K562 (cell line): ENCODE measurements around the gene CTBS. TPM values are rescaled to one million over a fixed set of nuclear protein-coding genes. Genes with fewer than 3 reads are reported as not detected.
A peak's percentile ranks its signal among the peaks of the same experiment; 100 is the strongest.

ENCODE experiments used
- ATAC-seq: fragments of 200-7000 bp; cut with Tn5 transposase; 3 replicates; pipeline ENCODE4 v1.9.1; 2020; ENCODE audit warnings: moderate library complexity
- BruUV-seq: library from RNA; stranded (reverse); fragments of 400-500 nt; replicated peaks from 2 replicates; lab custom pipeline; 2021; lab: Mats Ljungman, UMichigan
- CTCF ChIA-PET: fragments of 300-600 bp; formaldehyde crosslinking; extraction: SDS; loops from one replicate; lab custom pipeline; 2021; ENCODE audit warnings: low intra/inter-chr PET ratio; lab: Yijun Ruan, JAX
- POLR2A ChIA-PET: fragments of 300-600, 350-650 bp; sonication (Branson Sonifier 250); formaldehyde crosslinking; extraction: SDS; loops from one replicate; lab custom pipeline; 2021; ENCODE audit warnings: antibody characterized with exemption, inconsistent platforms; lab: Yijun Ruan, JAX
- DNase-seq, 4 experiments: peaks; one replicate each; pipeline versions ENCODE4 v3.0.0 to v3.0.0-alpha.2; 2011 to 2018; ENCODE audit warnings: low spot score in 3 of 4, mixed read lengths in 3 of 4; ENCODE audit errors: extremely low read depth in 1 of 4
- FAIRE-seq: peaks from 2 replicates; lab custom pipeline; 2011; peaks lifted over from hg19 to GRCh38; lab: Jason Lieb, UNC
- H2AFZ ChIP-seq: 2 replicates; pipeline ENCODE4 v1.6.0; 2011; ENCODE audit warnings: low read depth, low read length, control low read depth, inconsistent platforms
- H3K27ac ChIP-seq: fragments of 200-600 bp; 3 replicates; pipeline ENCODE4 v1.8.0; 2011; ENCODE audit warnings: low read depth, mild to moderate bottlenecking, control low read depth, inconsistent platforms, low read length, moderate library complexity, mixed read lengths; ENCODE audit errors: extremely low read depth
- H3K27me3 ChIP-seq, 2 experiments: fragments of 300-600 bp in 1 of 2; 2 replicates in 1 of 2; 3 replicates in 1 of 2; pipeline versions ENCODE4 v1.6.0 to v1.8.0; 2011; ENCODE audit warnings: inconsistent platforms in 2 of 2, low read length in 2 of 2, mild to moderate bottlenecking in 1 of 2, mixed read lengths in 1 of 2, moderate library complexity in 1 of 2; ENCODE audit not compliant: control insufficient read depth in 2 of 2, insufficient read depth in 2 of 2
- H3K36me3 ChIP-seq: fragments of 300-600 bp; 3 replicates; pipeline ENCODE4 v1.8.0; 2011; ENCODE audit warnings: mild to moderate bottlenecking, low read length, inconsistent platforms; ENCODE audit not compliant: control insufficient read depth, insufficient read depth
- H3K4me1 ChIP-seq, 2 experiments: fragments of 200-600 bp in 1 of 2; replicated peaks in 1 of 2; 2 replicates in 1 of 2; 3 replicates in 1 of 2; pipeline versions ENCODE4 v1.5.1 to v1.8.0; 2011; ENCODE audit warnings: inconsistent platforms in 2 of 2, low read length in 2 of 2, mild to moderate bottlenecking in 1 of 2, mixed read lengths in 1 of 2, moderate library complexity in 1 of 2; ENCODE audit not compliant: control insufficient read depth in 2 of 2, insufficient read depth in 2 of 2
- H3K4me2 ChIP-seq: 2 replicates; pipeline ENCODE4 v1.6.1; 2011; ENCODE audit warnings: low read length, control low read depth, inconsistent platforms, mixed read lengths; ENCODE audit not compliant: insufficient read depth
- H3K4me3 ChIP-seq: fragments of 200-600 bp; sonication (generic), shearing (Covaris generic); 2 replicates; pipeline ENCODE4 v1.5.1; 2016; ENCODE audit warnings: control low read depth, inconsistent platforms
- H3K79me2 ChIP-seq: fragments of 200-600 bp; 3 replicates; pipeline ENCODE4 v1.8.0; 2011; ENCODE audit warnings: low read length, inconsistent platforms; ENCODE audit not compliant: control insufficient read depth, insufficient read depth
- H3K9ac ChIP-seq, 2 experiments: 2 replicates each; pipeline versions ENCODE4 v1.6.0 to v1.6.1; 2011; ENCODE audit warnings: low read depth in 2 of 2, low read length in 2 of 2, control low read depth in 1 of 2, inconsistent platforms in 1 of 2, mild to moderate bottlenecking in 1 of 2, mixed read lengths in 1 of 2; ENCODE audit not compliant: insufficient read depth in 1 of 2
- H3K9me1 ChIP-seq: one replicate; pipeline ENCODE4 v1.6.0; 2011; ENCODE audit warnings: inconsistent platforms, mild to moderate bottlenecking, low read length, moderate library complexity; ENCODE audit not compliant: control insufficient read depth, insufficient read depth
- H3K9me3 ChIP-seq: replicated peaks from 2 replicates; pipeline ENCODE4 v1.5.1; 2011; ENCODE audit warnings: low read depth, low read length, inconsistent platforms; ENCODE audit not compliant: control insufficient read depth, insufficient read depth
- H4K20me1 ChIP-seq: replicated peaks from 2 replicates; pipeline ENCODE4 v1.6.1; 2011; ENCODE audit warnings: low read length, inconsistent platforms, mixed read lengths; ENCODE audit not compliant: control insufficient read depth, insufficient read depth
- C11orf30 ChIP-seq: fragments of 450-650 bp; IDR thresholded peaks from 2 replicates; pipeline ENCODE4 v1.6.1; 2016; ENCODE audit warnings: low read depth, mild to moderate bottlenecking
- CEBPB ChIP-seq: fragments of 450-650 bp; IDR thresholded peaks from 2 replicates; pipeline ENCODE4 v1.6.1; 2016; ENCODE audit warnings: missing genetic modification characterization, missing compliant biosample characterization
- CEBPG ChIP-seq, 3 experiments: fragments of 200-800 bp in 1 of 3; sonication (Bioruptor generic) in 1 of 3; sonication (generic) in 1 of 3; formaldehyde crosslinking in 1 of 3; IDR thresholded peaks in 2 of 3; conservative IDR thresholded peaks in 1 of 3; 2 replicates each; pipeline versions ENCODE4 v1.6.1 to v1.8.0; 2016 to 2022; ENCODE audit warnings: missing compliant biosample characterization in 2 of 3, missing genetic modification characterization in 2 of 3, mild to moderate bottlenecking in 1 of 3, missing genetic modification reagents in 1 of 3
- DDX20 ChIP-seq: fragments of 450-650 bp; IDR thresholded peaks from 2 replicates; pipeline ENCODE4 v1.6.1; 2016; ENCODE audit warnings: missing genetic modification characterization, low read depth, mild to moderate bottlenecking, missing compliant biosample characterization, moderate library complexity
- FOSL1 ChIP-seq: fragments of 200-800 bp; sonication (Bioruptor generic); conservative IDR thresholded peaks from 2 replicates; pipeline ENCODE4 v1.6.1; 2016; ENCODE audit warnings: missing genetic modification characterization, missing compliant biosample characterization
- IRF9 ChIP-seq: fragments of 450-650 bp; IDR thresholded peaks from 2 replicates; pipeline ENCODE4 v1.6.1; 2016; ENCODE audit warnings: missing biosample characterization, missing genetic modification characterization
- MYC ChIP-seq, 2 experiments: fragments of 250-450 bp in 1 of 2; sonication (Bioruptor Pico) in 1 of 2; IDR thresholded peaks; 2 replicates each; pipeline versions ENCODE4 v1.5.1 to v1.6.1; 2012 to 2021; ENCODE audit warnings: low read depth in 2 of 2, borderline replicate concordance in 1 of 2, improper control_type of control experiment in 1 of 2, low read length in 1 of 2, mild to moderate bottlenecking in 1 of 2, moderate library complexity in 1 of 2
- ZNF316 ChIP-seq: fragments of 450-650 bp; IDR thresholded peaks from 2 replicates; pipeline ENCODE4 v1.6.1; 2016
- WGBS: fragments of 100-300 bp; shearing (Covaris generic); methylation state at CpG from one replicate; pipeline ENCODE4 v1.1.6; 2016; ENCODE audit warnings: low coverage, mixed read lengths; ENCODE audit not compliant: insufficient coverage; ENCODE audit errors: missing lambda C conversion rate; 5-methylcytosine and 5-hydroxymethylcytosine counted together
- in situ Hi-C: fragments of 300-500 bp; cut with MboI; formaldehyde crosslinking; loops from 4 replicates; pipeline ENCODE4 v1.15.0; 2018; ENCODE audit warnings: inconsistent platforms, mixed read lengths
- intact Hi-C: fragments of 100-400 bp; cut with micrococcal nuclease; formaldehyde crosslinking; loops from 2 replicates; pipeline ENCODE4 v1.14.2; 2022
- polyA plus RNA-seq, 8 experiments: library from polyadenylated mRNA; depleted of rRNA in 4 of 8; stranded (reverse) in 5 of 8; unstranded in 3 of 8; fragments of >200 nt; fragmentation: Nextera tagmentation in 2 of 8; fragmentation: Illumina TruSeq in 1 of 8; extraction: Ambion mirVana in 2 of 8; extraction: Trizol in 1 of 8; gene quantifications; 2 replicates each; pipeline versions ENCODE4 v1.2.1 to v1.2.3, GENCODE V29; 2011 to 2014; ENCODE audit warnings: inconsistent platforms in 1 of 8, missing spikeins in 1 of 8
- total RNA-seq, 7 experiments: library from RNA; depleted of rRNA in 6 of 7; stranded (reverse); fragments of >200 nt in 6 of 7; fragmentation: Illumina TruSeq in 2 of 7; extraction: Trizol in 2 of 7; gene quantifications; 2 replicates each; pipeline versions ENCODE4 v1.2.1 to v1.2.3, GENCODE V29; 2011 to 2021; ENCODE audit warnings: low replicate concordance in 1 of 7

Gene CTBS
- total and polyA plus RNA-seq, 9 of the 15 experiments (the other 6 are each of a cell fraction or from before 2014, with no cell fraction given): 3.0 to 19.8 (median 9.9) TPM

- intact Hi-C loops (no loop called here), in situ Hi-C loops (no loop called here)
- WGBS: 87% methylated on average over 7 of the region's 7 CpGs
- Histone ChIP-seq H3K9ac (no peak overlapping the region), H4K20me1 (no peaks in the 10 kb centered on the region), H3K9me3 (no peaks in the 10 kb centered on the region), H3K79me2 (peaks cover 25% of the 10 kb centered on the region), H3K27me3 (no peaks in the 10 kb centered on the region), H3K4me3 (no peak overlapping the region), H3K4me2 (no peak overlapping the region), H3K9me1 (no peaks in the 10 kb centered on the region), H3K4me1 (peaks cover 8 to 10% of the 10 kb centered on the region in 2 experiments; a peak in 4 of 5 replicates), H3K36me3 (peaks cover 19% of the 10 kb centered on the region; the same call in 2 of the 3 replicates), H2AFZ (no peak overlapping the region), H3K27ac (no peak overlapping the region)
- ATAC-seq (no peak), FAIRE-seq (no peak), DNase-seq (no peak)
- ChIA-PET CTCF (no interaction called here), POLR2A (no interaction called here)
- TF ChIP-seq C11orf30 (peak; percentile 70; the same call in 1 of the 2 replicates), CEBPG (CRISPR knock-in tag; IDR thresholded peaks at IDR 0.05) (0 out of 2 replicates have a peak, but pooled peaks have one; percentile 9), CEBPG (tag; conservative IDR thresholded peaks at IDR 0.05 in 1 of 2, IDR thresholded peaks at IDR 0.05 in 1 of 2) (peak in 1 of 2 experiments; percentile 52; a peak in 2 of 4 replicates), DDX20 (no peak), MYC (IDR thresholded peaks at IDR 0.05; ENCODE audit: low read depth, low read length) (no peak), MYC (CRISPR knock-in tag; IDR thresholded peaks at IDR 0.05; ENCODE audit: borderline replicate concordance, low read depth) (no peak), IRF9 (tag) (peak; percentile 16; the same call in 1 of the 2 replicates), CEBPB (tag) (peak; percentile 75), ZNF316 (peak; percentile 80), FOSL1 (peak; percentile 50)
- BruUV-seq: no TSS peak
Observed at GRCh38 chr1:84570436-84571149, 3.6 kb downstream of the CTBS start.
